ENCODE results near the gene TMOD3.
A peak's percentile ranks its signal among the peaks of the same experiment; 100 is the strongest.

The TMOD3 gene

DNA sequence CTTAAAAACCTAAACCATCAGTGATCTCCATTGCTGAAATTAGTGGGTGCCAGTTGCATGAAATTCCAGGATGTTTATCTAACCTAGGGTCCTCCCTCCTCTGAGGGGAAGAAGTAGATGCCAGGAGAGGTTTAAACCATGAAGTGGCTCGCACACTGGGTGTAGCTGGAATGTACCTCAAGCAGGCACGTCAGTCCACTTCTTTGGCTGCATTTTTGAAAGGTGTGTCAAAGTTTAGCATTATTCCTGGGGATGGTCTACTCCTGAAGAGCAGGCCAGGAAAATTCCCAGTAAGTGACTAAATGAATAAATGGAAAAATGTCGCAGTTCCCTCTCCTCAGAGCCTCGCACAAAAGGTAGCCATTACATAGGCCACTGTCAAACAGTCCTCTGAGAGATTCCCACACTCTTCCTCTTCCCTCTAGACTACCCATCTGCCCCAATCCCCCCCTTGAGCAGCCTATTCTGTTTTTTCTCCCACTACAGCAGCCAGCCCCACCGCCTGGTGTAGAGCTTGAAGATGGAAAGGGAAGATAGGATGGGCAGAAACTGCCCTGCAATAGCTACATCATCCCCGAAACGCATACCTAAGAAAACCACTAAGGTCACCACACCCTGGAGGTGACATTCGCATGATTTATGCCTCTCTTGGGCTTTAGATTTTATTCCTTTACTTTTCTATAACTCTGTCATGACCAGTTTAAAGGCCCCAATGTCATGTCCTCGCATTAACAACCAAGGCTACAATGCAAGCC lies 655 bp upstream of the TMOD3 start:
- no peak for DNase-seq (ENCODE audit: low read depth)

DNA sequence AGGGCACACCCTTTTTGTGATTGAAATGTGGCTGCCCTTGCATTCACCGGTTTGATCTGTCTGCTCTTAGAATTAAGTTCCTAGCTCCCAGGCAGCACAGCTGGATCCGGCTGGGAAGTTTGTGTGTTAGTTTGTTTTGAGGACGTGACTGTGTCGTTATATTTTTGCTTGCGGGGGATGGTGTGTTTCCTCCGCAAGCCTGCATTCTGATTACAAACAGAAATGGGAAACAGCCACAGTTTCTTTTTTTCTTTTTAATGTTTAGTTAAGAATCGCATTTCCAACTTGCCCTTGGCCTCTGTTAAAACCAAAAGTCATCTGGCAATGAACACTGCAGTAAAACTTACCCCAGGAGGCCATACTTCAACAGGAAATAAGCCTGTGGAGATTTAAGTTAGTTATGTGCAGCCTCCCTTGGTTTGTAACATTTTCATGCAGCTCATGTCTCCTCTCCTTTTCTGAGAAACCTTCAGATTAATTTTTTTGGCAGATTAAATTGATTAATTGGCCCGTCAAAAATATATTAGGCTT lies 888 bp downstream of the TMOD3 start:
- no peak for DNase-seq (ENCODE audit: low read depth)

DNA sequence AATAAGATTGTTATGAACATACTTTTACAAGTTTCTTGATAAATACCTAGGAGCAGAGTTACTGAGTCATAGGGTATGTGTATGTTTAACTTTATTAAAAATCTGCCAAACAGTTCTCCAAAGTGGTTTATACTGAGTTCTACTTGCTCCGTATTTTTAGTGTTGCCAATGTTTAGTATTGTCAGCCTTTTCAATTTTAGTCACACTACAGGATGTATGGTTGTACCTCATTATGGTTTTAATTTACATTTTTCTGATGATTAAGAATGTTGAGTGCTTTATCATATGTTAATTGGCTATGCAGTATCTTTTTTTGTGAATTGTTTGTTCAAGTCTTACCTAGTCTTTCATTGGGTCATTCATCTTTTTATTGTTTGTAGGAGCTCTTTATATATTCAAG lies 4.3 kb downstream of the TMOD3 start:
- no peak for DNase-seq (ENCODE audit: low read depth)

DNA sequence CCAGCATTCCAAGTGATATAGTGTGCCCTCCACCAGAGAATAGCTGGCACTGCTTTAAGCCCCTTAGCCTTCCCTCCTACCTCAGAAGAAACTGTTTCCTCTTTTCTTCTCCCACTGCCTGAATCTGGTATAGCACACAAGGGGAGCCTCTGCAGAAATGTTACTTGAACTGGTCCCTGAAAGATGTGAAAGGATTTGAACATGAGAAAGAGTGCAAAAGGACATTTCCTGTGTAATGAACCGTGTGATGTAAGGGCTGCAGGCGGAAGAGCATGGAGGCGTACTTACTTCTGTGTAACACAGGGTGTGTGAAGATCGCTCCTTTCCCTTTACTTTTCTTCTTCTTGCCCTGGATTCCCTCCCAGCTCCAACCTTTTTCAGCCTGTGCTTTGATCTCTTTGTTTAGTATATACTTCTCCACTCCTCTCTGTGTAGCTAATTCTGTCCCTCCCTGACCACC lies 8.4 kb downstream of the TMOD3 start:
- DNase-seq (ENCODE audit: low read depth): no peak

DNA sequence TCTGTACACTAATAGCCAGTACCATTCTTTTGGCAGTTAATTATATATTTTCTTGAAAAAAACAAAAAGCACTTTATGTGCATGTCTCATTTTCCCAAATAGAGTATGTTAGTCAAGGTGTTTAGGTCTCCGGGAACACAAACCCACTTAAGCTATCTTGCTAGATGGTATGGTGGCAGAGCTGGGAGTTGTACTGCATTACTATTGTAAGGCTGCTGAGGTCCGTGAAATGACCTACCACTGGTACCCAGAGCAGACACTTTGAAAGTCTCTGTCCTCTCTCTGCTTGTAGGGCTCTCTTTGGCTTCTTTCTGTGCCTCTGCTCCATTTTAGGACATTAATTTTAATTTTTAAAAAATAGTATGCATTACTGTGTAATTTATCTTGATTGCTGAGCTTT lies 8.8 kb downstream of the TMOD3 start:
- DNase-seq (ENCODE audit: low read depth): no peak

DNA sequence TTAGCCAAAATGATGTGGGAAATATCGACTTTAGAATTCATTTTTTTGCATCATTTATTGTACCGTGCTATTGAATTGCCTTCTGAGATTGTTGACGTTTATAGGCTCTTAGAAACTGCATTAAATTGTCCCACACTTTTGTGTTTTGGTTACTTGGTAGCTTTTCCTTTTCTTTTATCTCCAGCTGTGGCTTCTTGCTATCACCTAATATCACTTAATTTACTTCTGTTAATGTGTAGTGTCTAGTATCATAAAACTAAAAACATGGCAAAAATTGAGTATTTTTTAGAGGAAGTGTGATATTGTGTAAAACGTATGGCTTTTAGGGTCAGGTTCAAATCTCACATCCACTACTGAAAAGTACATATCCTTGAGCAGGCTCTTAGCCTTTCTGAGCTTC lies 11.2 kb downstream of the TMOD3 start:
- no peak for DNase-seq (ENCODE audit: low read depth)

DNA sequence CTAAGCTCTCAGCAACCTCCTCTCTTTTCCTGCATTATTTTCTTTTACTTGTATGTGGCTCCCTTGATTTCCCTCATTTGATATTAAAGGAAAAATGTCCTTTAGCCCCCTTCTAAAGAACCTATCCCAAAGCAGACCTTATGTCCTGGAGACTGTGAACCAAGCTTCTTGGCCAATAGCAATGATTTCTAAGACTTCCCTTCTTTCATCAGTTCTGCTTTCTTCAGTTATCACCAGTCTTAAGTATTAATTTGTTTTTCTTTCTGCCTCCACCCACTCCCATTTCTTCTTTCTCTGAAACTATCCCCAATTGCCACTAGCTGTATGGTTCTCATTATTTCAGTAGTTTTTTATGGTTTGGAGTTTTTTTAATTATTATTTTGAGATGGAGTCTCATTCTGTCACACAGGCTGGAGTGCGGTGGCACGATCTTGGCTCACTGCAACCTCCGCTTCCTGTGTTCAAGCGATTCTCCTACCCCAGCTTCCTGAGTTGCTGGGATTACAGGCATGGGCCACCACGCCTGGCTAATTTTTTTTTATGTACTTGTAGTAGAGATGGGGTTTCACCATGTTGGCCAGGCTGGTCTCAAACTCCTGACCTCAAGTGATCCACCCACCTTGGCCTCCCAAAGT lies 12.1 kb downstream of the TMOD3 start:
- no peak for DNase-seq (ENCODE audit: low read depth)

DNA sequence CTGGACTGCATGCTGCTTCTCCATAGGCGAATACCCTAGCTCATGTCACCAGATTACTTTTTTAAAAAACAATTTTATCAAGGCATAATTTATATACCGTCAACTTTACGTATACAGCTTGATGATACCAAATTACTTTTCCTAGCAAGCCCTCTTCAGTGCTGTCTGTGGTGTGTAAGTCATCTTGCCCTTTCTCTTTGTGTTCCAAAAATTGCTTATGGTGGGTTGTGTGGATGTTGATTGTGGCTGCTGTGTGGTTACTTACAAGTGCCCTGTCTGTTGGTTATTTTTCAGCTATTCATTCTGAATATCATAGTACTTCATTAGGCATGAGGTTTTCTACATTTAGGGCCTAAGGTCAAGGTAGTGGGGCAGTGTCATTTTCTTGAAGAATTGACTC lies 12.8 kb downstream of the TMOD3 start:
- no peak for DNase-seq (ENCODE audit: low read depth)

DNA sequence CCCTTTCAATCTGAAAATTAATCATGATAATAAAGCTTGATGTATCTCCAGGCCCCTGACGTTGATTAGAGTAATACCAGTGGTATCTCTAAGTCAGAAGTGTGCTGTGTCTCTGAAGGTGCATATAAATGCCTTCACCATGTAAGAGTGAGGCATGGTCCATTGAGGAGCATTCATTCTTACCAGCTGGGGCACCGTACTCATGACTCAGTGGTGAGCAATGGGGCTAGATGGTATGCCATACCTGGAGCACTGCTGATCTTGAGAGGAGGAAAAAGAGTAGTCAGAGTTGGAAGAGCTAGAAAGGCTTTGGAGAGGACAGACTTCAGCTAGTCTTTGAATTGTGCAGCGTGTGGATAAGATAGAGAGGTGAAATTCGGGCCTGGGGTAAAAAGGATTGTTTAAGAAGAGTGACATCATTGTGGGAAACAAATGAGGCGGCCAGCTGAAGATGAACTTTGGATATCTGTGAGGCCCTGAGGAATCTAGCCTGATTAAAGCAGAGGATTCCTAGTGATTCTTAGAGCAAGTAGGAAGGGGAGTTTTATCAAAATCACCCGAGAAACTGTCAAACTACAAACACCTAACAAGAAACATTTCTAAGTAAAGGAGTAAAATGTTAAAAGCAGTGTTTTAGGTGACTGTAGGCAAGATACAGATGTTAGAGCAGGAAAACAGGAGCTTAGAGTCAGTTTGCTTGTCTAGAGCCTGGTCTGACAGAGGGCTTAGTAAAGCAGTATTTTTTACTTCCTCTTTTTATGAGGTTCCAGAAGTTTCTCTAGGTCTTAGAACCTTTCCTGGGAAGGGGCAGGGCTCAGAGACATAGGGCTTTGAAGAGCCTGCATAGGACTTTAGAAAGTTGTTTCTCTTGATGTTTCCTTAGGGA lies 13.6 kb downstream of the TMOD3 start:
- no peak for DNase-seq (ENCODE audit: low read depth)

DNA sequence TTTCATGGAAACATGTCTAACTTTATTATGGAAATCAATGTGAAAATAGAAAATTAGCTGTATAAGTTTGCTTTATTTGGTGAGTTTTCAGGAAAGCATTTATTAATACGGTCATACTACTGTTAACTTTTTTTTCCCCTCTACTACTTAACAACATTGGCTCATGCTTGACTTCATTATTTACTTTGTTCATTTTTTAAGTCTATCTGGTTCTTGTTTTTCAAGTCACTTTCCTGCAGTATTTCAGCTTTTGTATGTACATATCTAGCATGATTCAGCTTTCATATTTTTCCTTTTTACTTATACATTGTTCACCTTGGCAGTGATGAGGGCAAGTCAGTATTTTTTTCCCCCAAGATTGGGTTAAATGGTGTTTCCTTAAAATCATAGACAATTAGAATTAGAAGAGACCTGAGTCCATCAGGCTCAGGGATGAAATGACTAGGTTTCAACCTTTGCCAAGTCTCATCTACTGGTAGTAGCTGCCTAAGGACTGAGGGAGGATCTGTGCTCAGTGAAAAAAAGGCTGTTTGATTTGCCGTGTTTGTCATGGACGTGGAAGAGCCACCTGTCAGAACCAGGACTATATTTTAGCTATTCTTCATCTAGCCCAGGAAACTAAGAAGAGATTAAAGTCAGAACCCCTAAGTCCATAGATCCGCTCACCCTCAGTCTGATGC lies 15.4 kb downstream of the TMOD3 start:
- DNase-seq (ENCODE audit: low read depth): no peak

DNA sequence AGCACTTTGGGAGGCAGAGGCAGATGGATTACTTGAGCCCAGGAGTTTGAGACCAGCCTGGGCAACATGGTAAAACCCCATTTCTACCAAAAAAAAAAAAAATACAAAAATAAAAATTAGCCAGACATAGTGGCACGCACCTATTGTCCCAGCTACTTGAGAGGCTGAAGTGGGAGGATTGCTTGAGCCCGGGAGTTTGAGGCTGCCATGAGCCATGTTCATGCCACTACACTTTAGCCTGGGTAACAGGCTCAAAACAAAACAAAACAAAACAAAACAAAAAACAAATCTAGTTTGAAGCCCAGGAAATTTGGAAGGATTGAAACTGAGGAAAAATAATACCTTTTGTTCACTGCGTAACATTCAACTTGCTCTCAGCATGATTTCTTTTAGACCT lies 16.6 kb downstream of the TMOD3 start:
- DNase-seq (ENCODE audit: low read depth): no peak

DNA sequence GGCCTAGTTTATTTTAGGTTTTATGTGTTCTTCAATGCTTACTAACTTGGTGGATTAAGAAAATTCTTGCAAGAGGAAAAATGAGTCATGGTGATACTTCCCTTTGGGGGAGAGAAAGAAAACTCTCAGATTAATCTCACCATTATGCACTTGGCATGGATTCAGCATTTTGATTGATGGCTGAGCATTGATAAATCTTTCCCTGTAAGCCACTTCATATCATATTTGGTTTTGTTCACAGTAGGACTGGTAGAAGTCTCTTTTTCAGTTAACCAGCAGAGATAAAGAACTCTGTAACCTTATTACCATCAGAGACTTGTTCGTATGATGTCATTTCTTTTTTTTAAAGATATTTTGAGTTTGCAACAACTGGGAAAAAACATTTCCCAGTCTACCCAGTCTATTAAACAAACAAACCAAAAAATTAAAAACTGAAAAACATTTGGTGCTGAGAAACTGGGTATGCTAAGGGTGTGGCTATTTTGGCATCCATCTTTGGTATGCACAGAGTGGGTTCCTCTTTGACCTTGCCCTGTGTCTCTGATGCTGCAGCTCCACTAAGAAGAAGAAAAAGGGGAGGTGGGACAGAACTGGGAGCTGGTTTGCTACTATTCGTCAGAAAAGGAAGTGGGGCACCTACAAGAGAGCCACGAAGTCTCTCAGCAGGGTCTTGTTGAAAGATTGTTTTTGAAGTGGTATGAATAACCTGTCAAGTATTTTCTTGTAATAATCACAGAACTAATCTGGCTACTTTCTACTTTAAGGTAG lies 17.2 kb downstream of the TMOD3 start:
- DNase-seq (ENCODE audit: low read depth): no peak

DNA sequence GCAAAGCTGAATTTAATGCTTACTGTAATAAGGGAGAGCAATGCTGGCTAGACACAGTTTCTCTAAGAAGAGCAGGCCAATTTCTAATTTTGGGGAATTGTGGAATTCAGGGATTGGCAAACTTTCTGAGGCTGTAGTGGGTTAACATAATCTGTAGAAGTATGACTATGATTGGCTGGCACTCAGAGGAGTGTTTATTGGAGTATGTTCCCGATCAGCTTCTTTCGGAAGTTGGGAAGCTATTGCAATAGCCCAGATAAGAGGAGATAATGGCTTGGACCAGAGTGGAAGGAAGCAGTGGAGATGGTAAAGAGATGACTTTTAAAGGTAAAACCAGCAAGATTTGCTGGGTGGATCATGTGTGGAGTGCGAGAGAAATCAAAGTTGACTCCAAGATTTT lies 19.4 kb downstream of the TMOD3 start:
- no peak for DNase-seq (ENCODE audit: low read depth)

DNA sequence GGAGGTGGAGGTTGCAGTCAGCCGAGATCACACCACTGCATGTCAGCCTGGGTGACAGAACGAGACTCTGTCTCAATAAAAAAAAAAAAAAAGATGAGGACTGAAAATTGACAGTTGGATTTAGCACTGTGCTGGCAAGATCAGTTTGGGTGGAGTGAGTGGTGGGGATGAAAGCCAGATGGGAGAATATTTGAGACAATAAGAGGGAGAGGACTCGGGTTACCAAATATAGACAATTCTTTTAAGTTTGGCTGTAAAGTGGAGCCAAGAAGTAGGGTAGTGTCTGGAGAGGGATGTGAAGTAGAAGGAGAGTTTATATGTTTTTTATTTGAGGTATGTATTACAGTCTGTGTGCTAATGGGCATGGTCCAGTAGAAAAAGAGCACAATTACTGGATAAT lies 20.4 kb downstream of the TMOD3 start:
- DNase-seq (ENCODE audit: low read depth): no peak

DNA sequence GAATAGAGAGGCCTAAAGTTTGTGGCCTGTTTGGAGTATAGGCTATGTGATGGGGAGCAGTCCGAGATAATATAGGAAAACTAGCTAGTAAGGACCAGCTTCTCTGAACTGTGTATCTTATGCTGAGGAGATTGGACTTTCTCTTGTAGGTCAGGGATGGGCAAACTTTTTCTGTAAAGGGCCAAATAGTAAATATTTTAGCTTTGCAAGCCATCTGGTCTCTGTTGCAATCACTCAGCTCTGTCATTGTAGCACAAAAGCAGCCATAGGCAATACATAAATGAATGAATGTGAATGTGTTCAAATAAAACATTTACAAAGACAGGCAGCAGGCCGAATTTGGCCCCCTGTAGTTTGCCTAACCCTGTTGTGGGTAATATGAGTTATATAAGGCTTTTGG lies 24.5 kb downstream of the TMOD3 start:
- no peak for DNase-seq (ENCODE audit: low read depth)

DNA sequence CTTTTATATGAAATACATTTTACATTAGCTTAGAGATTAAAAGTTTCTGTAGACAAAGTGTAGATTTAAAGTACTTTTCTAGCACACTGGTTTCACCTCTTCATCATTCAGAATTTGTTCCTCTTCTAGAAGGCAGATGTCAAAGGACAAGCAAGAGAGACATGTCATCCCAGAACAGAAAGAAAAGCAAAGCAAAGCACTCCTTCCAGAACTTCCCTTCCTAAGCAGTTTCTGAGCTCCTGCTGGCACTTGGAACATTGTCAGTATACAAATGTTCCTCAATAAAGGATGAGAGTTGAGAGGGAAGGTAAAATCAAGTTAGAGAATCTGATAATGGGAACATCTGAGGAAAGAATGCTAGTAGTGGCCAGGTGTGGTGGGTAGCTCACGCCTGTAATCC lies 26.2 kb downstream of the TMOD3 start:
- no peak for DNase-seq (ENCODE audit: low read depth)

DNA sequence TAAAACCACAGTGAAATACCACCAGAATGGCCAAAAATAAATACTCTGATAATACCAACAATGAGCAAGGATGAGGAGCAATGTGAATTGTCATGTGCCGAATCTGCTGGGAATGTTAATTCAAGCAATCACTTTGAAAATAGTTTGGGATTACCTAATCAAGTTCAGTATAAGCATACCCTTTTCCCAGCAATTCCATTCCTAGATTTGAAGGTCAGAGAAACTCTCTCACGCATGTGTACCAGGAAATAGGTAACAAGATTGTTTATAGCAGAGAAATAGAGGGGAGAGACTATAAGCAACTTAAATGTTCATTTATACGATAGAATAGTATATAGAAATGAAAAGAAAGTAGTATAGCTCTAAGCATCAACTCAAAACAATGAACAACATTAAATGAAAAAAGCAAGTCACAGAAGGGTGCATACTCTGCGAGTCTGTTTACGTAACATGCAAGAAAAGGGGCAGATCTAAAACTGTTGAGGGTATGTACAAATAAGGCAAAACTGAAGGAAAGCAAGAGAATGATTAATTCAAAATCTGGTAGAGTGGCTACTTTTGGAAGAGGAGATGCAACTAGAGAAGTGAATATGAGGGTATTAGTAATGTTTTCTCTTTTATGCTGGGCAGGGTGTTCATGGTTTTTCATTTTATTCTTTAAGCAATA lies 27.4 kb downstream of the TMOD3 start:
- DNase-seq (ENCODE audit: low read depth): no peak

DNA sequence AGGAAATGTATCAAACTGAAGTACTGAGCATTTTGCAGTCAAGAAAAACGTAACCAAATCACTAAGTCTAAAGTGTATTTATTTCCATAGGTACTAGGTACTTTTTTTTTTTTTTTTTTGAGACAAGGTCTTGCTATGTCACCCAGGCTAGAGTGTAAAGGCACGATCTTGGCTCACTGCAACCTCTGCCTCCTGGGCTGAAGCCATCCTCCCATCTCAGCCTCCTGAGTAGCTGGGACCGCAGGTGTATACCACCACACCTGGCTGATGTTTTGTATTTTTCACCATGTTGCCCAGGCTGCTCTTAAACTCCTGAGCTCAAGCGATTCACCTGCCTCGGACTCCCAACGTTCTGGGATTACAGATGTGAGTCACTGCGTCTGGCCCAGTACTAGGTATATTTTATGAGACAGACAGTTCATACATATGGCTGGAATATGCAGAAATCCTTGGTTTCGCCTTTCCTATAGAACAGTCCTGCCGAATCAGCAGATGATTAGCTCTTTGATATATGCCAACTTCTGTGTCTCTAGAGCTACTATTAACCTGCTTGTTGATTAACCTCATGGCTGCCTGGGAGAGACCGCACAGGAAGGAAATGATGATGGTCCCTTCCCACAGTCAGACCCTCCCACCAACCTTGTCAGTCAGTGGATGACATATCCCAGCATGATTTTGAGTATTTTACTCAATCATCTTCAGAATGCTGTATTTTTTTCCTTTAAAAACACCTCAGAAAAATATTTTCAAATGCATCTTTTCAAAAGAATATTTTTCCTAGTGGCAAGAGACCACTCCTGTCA lies 32.3 kb downstream of the TMOD3 start:
- DNase-seq (ENCODE audit: low read depth): peak; percentile 53

DNA sequence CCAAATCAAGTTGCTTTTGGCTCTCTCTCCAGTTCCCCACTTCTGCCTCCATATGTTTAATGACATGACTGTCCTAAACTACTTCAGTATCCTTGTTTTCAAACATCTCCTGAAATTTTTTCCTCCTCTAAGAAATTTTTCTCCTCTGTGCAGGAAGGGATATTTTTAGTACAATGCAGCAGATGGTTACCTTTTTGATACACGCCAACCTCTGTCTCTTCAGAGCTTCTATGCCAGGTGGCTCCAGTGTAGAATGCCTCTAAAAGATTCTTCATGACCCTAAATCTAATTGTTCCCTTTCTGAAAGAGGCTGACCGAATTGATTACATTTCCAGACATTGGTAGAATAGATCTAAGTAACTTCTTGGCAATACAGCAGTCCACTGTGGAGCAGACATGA lies 33.7 kb downstream of the TMOD3 start:
- no peak for DNase-seq (ENCODE audit: low read depth)
